Osteoblast (primary cell): Measurements from ENCODE around the gene CLSTN2. TPM values are rescaled to one million over a fixed set of nuclear protein-coding genes. Genes with fewer than 3 reads are reported as not detected.

Experiments used
- DNase-seq: peaks from one replicate; pipeline ENCODE4 v3.0.0; 2011; ENCODE audit warnings: low spot score, mixed read lengths; ENCODE audit not compliant: insufficient read length; ENCODE audit errors: missing footprints
- H2AFZ ChIP-seq: 2 replicates; pipeline ENCODE4 v1.6.0; 2011; ENCODE audit warnings: mild to moderate bottlenecking, low read length
- H3K27ac ChIP-seq: 2 replicates; pipeline ENCODE4 v1.5.1; 2011; ENCODE audit warnings: mild to moderate bottlenecking, low read depth, low read length, moderate library complexity
- H3K27me3 ChIP-seq: 2 replicates; pipeline ENCODE4 v1.6.0; 2012; ENCODE audit warnings: mild to moderate bottlenecking, control low read depth, inconsistent platforms, low read length, moderate library complexity; ENCODE audit not compliant: insufficient read depth
- H3K36me3 ChIP-seq: 2 replicates; pipeline ENCODE4 v1.5.1; 2011; ENCODE audit warnings: mild to moderate bottlenecking, low read length, control low read depth, moderate library complexity; ENCODE audit not compliant: insufficient read depth
- H3K4me1 ChIP-seq: 2 replicates; pipeline ENCODE4 v1.5.1; 2011; ENCODE audit warnings: mild to moderate bottlenecking, low read length, control low read depth, moderate library complexity; ENCODE audit not compliant: insufficient read depth
- H3K4me2 ChIP-seq: 2 replicates; pipeline ENCODE4 v1.6.0; 2011; ENCODE audit warnings: mild to moderate bottlenecking, low read length; ENCODE audit not compliant: insufficient read depth
- H3K4me3 ChIP-seq: fragments of 200-600 bp; sonication (generic); 3 replicates; pipeline ENCODE4 v1.5.1; 2012; ENCODE audit warnings: mild to moderate bottlenecking, low read length, inconsistent platforms; ENCODE audit not compliant: insufficient read depth
- H3K79me2 ChIP-seq: 2 replicates; pipeline ENCODE4 v1.6.0; 2012; ENCODE audit warnings: mild to moderate bottlenecking, low read length, control low read depth, inconsistent platforms; ENCODE audit not compliant: insufficient read depth
- H3K9me3 ChIP-seq: 2 replicates; pipeline ENCODE4 v1.5.1; 2011; ENCODE audit warnings: low read depth, low read length, control low read depth
- H4K20me1 ChIP-seq: 2 replicates; pipeline ENCODE4 v1.6.0; 2012; ENCODE audit warnings: mild to moderate bottlenecking, low read length, control low read depth; ENCODE audit not compliant: insufficient read depth
- CTCF ChIP-seq: IDR thresholded peaks from 2 replicates; pipeline ENCODE4 v1.5.1; 2011; ENCODE audit warnings: mild to moderate bottlenecking, low read depth, low read length, moderate library complexity; ENCODE audit errors: extremely low read depth
- total RNA-seq: library from RNA; depleted of rRNA; stranded (reverse); fragments of >200 nt; gene quantifications from 2 replicates; pipeline ENCODE4 v1.2.3, GENCODE V29; 2012

Gene CLSTN2
- total RNA-seq, 1 donor, result under 0.01 TPM

- H3K27ac ChIP-seq, result no peak overlapping the region
- H3K27me3 ChIP-seq, result no peaks in the 10 kb centered on the region
- no peaks in the 10 kb centered on the region for H4K20me1 ChIP-seq
- no peak overlapping the region for H2AFZ ChIP-seq
- H3K4me1 ChIP-seq, result no peaks in the 10 kb centered on the region
- H3K4me2 ChIP-seq, result no peak overlapping the region
- TF ChIP-seq CTCF, result no peak
- no peak for DNase-seq
- no peak overlapping the region for H3K4me3 ChIP-seq
- no peaks in the 10 kb centered on the region for H3K36me3 ChIP-seq
- H3K9me3 ChIP-seq, result no peaks in the 10 kb centered on the region
- no peaks in the 10 kb centered on the region for H3K79me2 ChIP-seq
Observed at GRCh38 chr3:140394488-140395133, 459.6 kb downstream of the CLSTN2 start.

- no peak for DNase-seq
- H3K4me1 ChIP-seq, result no peaks in the 10 kb centered on the region
- H3K4me2 ChIP-seq, result no peak overlapping the region
- H3K4me3 ChIP-seq, result no peak overlapping the region
- no peak for TF ChIP-seq CTCF
- no peaks in the 10 kb centered on the region for H4K20me1 ChIP-seq
- H2AFZ ChIP-seq, result no peak overlapping the region
- no peaks in the 10 kb centered on the region for H3K9me3 ChIP-seq
- no peaks in the 10 kb centered on the region for H3K36me3 ChIP-seq
- H3K27me3 ChIP-seq, result no peaks in the 10 kb centered on the region
- no peak overlapping the region for H3K27ac ChIP-seq
- no peaks in the 10 kb centered on the region for H3K79me2 ChIP-seq
Observed at GRCh38 chr3:140395134-140396075, 460.4 kb downstream of the CLSTN2 start.

- no peaks in the 10 kb centered on the region for H3K27me3 ChIP-seq
- H3K4me2 ChIP-seq, result no peak overlapping the region
- DNase-seq, result no peak
- no peaks in the 10 kb centered on the region for H4K20me1 ChIP-seq
- no peaks in the 10 kb centered on the region for H3K36me3 ChIP-seq
- H3K9me3 ChIP-seq, result no peaks in the 10 kb centered on the region
- no peaks in the 10 kb centered on the region for H3K79me2 ChIP-seq
- no peak overlapping the region for H3K27ac ChIP-seq
- no peaks in the 10 kb centered on the region for H3K4me1 ChIP-seq
- no peak overlapping the region for H2AFZ ChIP-seq
- no peak overlapping the region for H3K4me3 ChIP-seq
- no peak for TF ChIP-seq CTCF
Observed at GRCh38 chr3:140396110-140396509, 461.1 kb downstream of the CLSTN2 start.

GRCh38 chr3:140397847-140398246, 462.9 kb downstream of the CLSTN2 start:
- no peaks in the 10 kb centered on the region for H3K27me3 ChIP-seq
- H4K20me1 ChIP-seq, result no peaks in the 10 kb centered on the region
- no peak for TF ChIP-seq CTCF
- DNase-seq, result no peak
- no peak overlapping the region for H3K4me2 ChIP-seq
- H3K9me3 ChIP-seq, result no peaks in the 10 kb centered on the region
- no peaks in the 10 kb centered on the region for H3K79me2 ChIP-seq
- no peak overlapping the region for H3K4me3 ChIP-seq
- no peaks in the 10 kb centered on the region for H3K36me3 ChIP-seq
- H3K27ac ChIP-seq, result no peak overlapping the region
- no peak overlapping the region for H2AFZ ChIP-seq
- no peaks in the 10 kb centered on the region for H3K4me1 ChIP-seq
